GM23338 (cell line): ENCODE results near the gene BANP. TPM values are rescaled to one million over a fixed set of nuclear protein-coding genes. Genes with fewer than 3 reads are reported as not detected.

Experiments used
- ATAC-seq: fragments of 200-7000 bp; cut with Tn5 transposase; 3 replicates; pipeline ENCODE4 v1.9.1; 2020
- DNase-seq: peaks from one replicate; pipeline ENCODE4 v3.0.0-alpha.2; 2015; ENCODE audit warnings: low spot score
- H2AFZ ChIP-seq: fragments of 200-600 bp; sonication (generic); 2 replicates; pipeline ENCODE4 v1.8.0; 2016; ENCODE audit warnings: antibody characterized with exemption, mild to moderate bottlenecking, moderate library complexity
- H3F3A ChIP-seq: fragments of 200-600 bp; sonication (generic); replicated peaks from 2 replicates; pipeline ENCODE4 v1.8.0; 2017; ENCODE audit warnings: antibody characterized with exemption, mixed run types, low read depth
- H3K27ac ChIP-seq: fragments of 200-600 bp; sonication (generic); 2 replicates; pipeline ENCODE4 v1.6.1; 2016; ENCODE audit warnings: low read depth
- H3K27me3 ChIP-seq: fragments of 200-600 bp; sonication (generic); 2 replicates; pipeline ENCODE4 v1.8.0; 2016; ENCODE audit warnings: mild to moderate bottlenecking, mixed run types, moderate library complexity; ENCODE audit not compliant: insufficient read depth
- H3K36me3 ChIP-seq: fragments of 200-600 bp; sonication (generic); 2 replicates; pipeline ENCODE4 v1.8.0; 2016; ENCODE audit warnings: mild to moderate bottlenecking; ENCODE audit not compliant: insufficient read depth
- H3K4me1 ChIP-seq: fragments of 200-600 bp; sonication (generic); 2 replicates; pipeline ENCODE4 v1.8.0; 2016; ENCODE audit warnings: mild to moderate bottlenecking, moderate library complexity; ENCODE audit not compliant: insufficient read depth
- H3K4me2 ChIP-seq: fragments of 200-600 bp; sonication (generic); 2 replicates; pipeline ENCODE4 v1.7.1; 2017; ENCODE audit warnings: mixed run types
- H3K4me3 ChIP-seq: fragments of 200-600 bp; sonication (generic); 2 replicates; pipeline ENCODE4 v1.6.1; 2016; ENCODE audit warnings: mixed run types
- H3K79me2 ChIP-seq: fragments of 200-600 bp; sonication (generic); replicated peaks from 2 replicates; pipeline ENCODE4 v1.8.0; 2017; ENCODE audit warnings: mild to moderate bottlenecking; ENCODE audit not compliant: insufficient read depth
- H3K9me2 ChIP-seq: fragments of 200-600 bp; sonication (generic); 2 replicates; pipeline ENCODE4 v1.8.0; 2017; ENCODE audit not compliant: insufficient read depth
- H4K20me1 ChIP-seq: fragments of 200-600 bp; sonication (generic); replicated peaks from 2 replicates; pipeline ENCODE4 v1.8.0; 2017; ENCODE audit warnings: mild to moderate bottlenecking; ENCODE audit not compliant: insufficient read depth
- H3K27ac Mint-ChIP-seq: 2 replicates; pipeline ENCODE4 v1.8.0; 2020; ENCODE audit warnings: inconsistent platforms, mild to moderate bottlenecking, moderate library complexity, mixed read lengths
- H3K27me3 Mint-ChIP-seq: 3 replicates; pipeline ENCODE4 v1.8.0; 2022; ENCODE audit warnings: low read depth, mild to moderate bottlenecking, moderate library complexity, mixed read lengths, inconsistent platforms; ENCODE audit not compliant: insufficient read depth, poor library complexity
- H3K36me3 Mint-ChIP-seq: 3 replicates; pipeline ENCODE4 v1.8.0; 2021; ENCODE audit warnings: low read depth, mild to moderate bottlenecking, inconsistent platforms, moderate library complexity, mixed read lengths
- H3K4me1 Mint-ChIP-seq: 3 replicates; pipeline ENCODE4 v1.8.0; 2020; ENCODE audit warnings: mild to moderate bottlenecking, inconsistent platforms, mixed read lengths
- H3K4me3 Mint-ChIP-seq: 3 replicates; pipeline ENCODE4 v1.8.0; 2021; ENCODE audit warnings: moderate library complexity, mild to moderate bottlenecking, inconsistent platforms, mixed read lengths
- H3K9me3 Mint-ChIP-seq: 3 replicates; pipeline ENCODE4 v1.8.0; 2020; ENCODE audit warnings: moderate library complexity, mild to moderate bottlenecking, inconsistent platforms, mixed read lengths
- CREB1 ChIP-seq: fragments of 250-450 bp; sonication (Bioruptor Pico); IDR thresholded peaks from 2 replicates; pipeline ENCODE4 v1.5.0; 2020; ENCODE audit warnings: low read depth, mild to moderate bottlenecking, moderate library complexity
- EZH2 ChIP-seq: fragments of 200-600 bp; sonication (generic); IDR thresholded peaks from one replicate; pipeline ENCODE4 v1.8.0; 2017; ENCODE audit warnings: antibody characterized with exemption, mild to moderate bottlenecking, low read depth; ENCODE audit not compliant: unreplicated experiment
- JUNB ChIP-seq: IDR thresholded peaks from one replicate; pipeline ENCODE4 v1.6.1; 2016; ENCODE audit warnings: antibody characterized with exemption; ENCODE audit not compliant: unreplicated experiment
- NANOG ChIP-seq: IDR thresholded peaks from 2 replicates; pipeline ENCODE4 v1.6.1; 2016; ENCODE audit warnings: antibody characterized with exemption, borderline replicate concordance
- POLR2AphosphoS5 ChIP-seq: IDR thresholded peaks from 2 replicates; pipeline ENCODE4 v1.6.1; 2016; ENCODE audit warnings: antibody characterized with exemption, low read depth
- STAT1 ChIP-seq: IDR thresholded peaks from one replicate; pipeline ENCODE4 v1.6.1; 2016; ENCODE audit warnings: antibody characterized with exemption; ENCODE audit not compliant: unreplicated experiment
- ZNF114 ChIP-seq: fragments of 250-450 bp; sonication (Bioruptor Pico); IDR thresholded peaks from 2 replicates; pipeline ENCODE4 v1.5.0; 2020; ENCODE audit warnings: mild to moderate bottlenecking, moderate library complexity
- ZNF331 ChIP-seq: fragments of 250-450 bp; sonication (Bioruptor Pico); IDR thresholded peaks from 2 replicates; pipeline ENCODE4 v1.5.0; 2020; ENCODE audit warnings: low read depth, mild to moderate bottlenecking, moderate library complexity
- polyA plus RNA-seq: library from polyadenylated mRNA; unstranded; fragments of >200 nt; fragmentation: Nextera tagmentation; extraction: Ambion mirVana; gene quantifications from 2 replicates; pipeline ENCODE4 v1.2.1, GENCODE V29; 2016
- total RNA-seq: library from RNA; depleted of rRNA; stranded (reverse); fragments of >200 nt; shearing (Covaris generic); gene quantifications from 2 replicates; pipeline ENCODE4 v1.2.3, GENCODE V29; 2014
- TF ChIP-seq, protein P1 (sequence below): IDR thresholded peaks from one replicate; pipeline ENCODE4 v1.6.1; 2018; ENCODE audit warnings: antibody characterized with exemption; ENCODE audit not compliant: unreplicated experiment
- TF ChIP-seq, protein P2 (sequence below): fragments of 250-450 bp; sonication (Bioruptor Pico); IDR thresholded peaks from 2 replicates; pipeline ENCODE4 v1.5.0; 2020; ENCODE audit warnings: mild to moderate bottlenecking, moderate library complexity
- TF ChIP-seq, protein P3 (sequence below): IDR thresholded peaks from 2 replicates; pipeline ENCODE4 v1.6.1; 2016; ENCODE audit warnings: antibody characterized with exemption

The BANP gene
- total and polyA plus RNA-seq, 2 experiments from 2014 or later: 22.3 to 48.0 TPM

DNA sequence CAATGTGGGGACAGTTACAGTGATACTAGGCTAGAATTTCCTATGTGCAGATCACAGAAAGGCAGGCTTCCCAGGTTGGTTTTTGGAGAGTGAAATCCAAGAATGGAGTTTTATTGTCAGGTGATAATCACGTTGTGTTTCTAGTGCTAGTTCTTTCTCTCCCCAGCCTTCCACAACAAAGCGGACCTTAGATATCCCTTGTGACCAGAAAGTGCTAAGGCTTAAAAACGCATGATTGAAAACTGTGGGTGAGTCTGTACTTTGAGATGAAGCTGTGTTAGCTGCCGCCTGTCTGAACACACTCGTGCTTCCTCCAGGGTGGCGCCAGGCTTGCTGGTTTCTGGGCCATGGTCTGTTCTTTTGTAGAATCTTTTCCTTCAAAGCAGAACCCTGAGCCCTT is 52.1 kb downstream of the BANP start (continued):
- TF ChIP-seq STAT1 (no peak), CREB1 (no peak), EZH2 (no peak), NANOG (no peak), ZNF331 (CRISPR knock-in tag) (no peak), POLR2AphosphoS5 (no peak)
- TF ChIP-seq, protein P1, sequence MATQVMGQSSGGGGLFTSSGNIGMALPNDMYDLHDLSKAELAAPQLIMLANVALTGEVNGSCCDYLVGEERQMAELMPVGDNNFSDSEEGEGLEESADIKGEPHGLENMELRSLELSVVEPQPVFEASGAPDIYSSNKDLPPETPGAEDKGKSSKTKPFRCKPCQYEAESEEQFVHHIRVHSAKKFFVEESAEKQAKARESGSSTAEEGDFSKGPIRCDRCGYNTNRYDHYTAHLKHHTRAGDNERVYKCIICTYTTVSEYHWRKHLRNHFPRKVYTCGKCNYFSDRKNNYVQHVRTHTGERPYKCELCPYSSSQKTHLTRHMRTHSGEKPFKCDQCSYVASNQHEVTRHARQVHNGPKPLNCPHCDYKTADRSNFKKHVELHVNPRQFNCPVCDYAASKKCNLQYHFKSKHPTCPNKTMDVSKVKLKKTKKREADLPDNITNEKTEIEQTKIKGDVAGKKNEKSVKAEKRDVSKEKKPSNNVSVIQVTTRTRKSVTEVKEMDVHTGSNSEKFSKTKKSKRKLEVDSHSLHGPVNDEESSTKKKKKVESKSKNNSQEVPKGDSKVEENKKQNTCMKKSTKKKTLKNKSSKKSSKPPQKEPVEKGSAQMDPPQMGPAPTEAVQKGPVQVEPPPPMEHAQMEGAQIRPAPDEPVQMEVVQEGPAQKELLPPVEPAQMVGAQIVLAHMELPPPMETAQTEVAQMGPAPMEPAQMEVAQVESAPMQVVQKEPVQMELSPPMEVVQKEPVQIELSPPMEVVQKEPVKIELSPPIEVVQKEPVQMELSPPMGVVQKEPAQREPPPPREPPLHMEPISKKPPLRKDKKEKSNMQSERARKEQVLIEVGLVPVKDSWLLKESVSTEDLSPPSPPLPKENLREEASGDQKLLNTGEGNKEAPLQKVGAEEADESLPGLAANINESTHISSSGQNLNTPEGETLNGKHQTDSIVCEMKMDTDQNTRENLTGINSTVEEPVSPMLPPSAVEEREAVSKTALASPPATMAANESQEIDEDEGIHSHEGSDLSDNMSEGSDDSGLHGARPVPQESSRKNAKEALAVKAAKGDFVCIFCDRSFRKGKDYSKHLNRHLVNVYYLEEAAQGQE: no peak

DNA sequence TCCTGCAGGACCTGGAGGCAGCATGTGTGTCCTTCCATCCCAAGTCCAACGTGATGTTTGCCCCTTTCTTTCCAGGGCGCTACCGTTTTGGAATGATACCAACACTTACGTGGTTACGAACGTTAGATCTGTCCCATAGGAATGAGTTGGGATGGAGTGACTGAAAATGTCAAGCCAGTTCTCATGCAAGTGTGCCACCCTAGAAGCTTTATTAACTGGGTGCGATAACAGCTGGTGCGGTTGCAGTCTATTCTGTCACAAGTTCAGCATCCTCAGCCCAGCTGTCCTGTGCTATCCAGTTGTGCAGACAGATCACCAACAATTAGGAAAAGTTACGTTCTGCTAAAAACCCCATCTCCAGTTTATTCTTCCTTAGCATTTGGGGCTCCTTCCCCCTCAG is 52.5 kb downstream of the BANP start:
- no peaks in the 10 kb centered on the region for H3K27me3 ChIP-seq
- Mint-ChIP-seq H3K4me1 (peaks cover 7% of the 10 kb centered on the region), H3K27me3 (peaks cover 1% of the 10 kb centered on the region), H3K27ac (no peak overlapping the region), H3K36me3 (peaks cover 44% of the 10 kb centered on the region), H3K9me3 (peaks cover 3% of the 10 kb centered on the region; the same call in 2 of the 3 replicates), H3K4me3 (no peak overlapping the region)
- H3K9me2 ChIP-seq: no peaks in the 10 kb centered on the region
- no peak overlapping the region for H2AFZ ChIP-seq
- no peak for ATAC-seq
- no peak overlapping the region for H3K4me2 ChIP-seq
- H3K36me3 ChIP-seq: peaks cover 8% of the 10 kb centered on the region; the same call in 1 of the 2 replicates
- H3K4me1 ChIP-seq: peaks cover 1% of the 10 kb centered on the region; the same call in 1 of the 2 replicates
- H3K4me3 ChIP-seq: no peak overlapping the region
- H3K27ac ChIP-seq: no peak overlapping the region
- H3K79me2 ChIP-seq: peaks cover 23% of the 10 kb centered on the region
- H4K20me1 ChIP-seq: no peaks in the 10 kb centered on the region; the same call in 1 of the 2 replicates
- H3F3A ChIP-seq: peaks cover 6% of the 10 kb centered on the region; the same call in 1 of the 2 replicates
- DNase-seq: no peak
- no peak for TF ChIP-seq CREB1
- TF ChIP-seq STAT1: no peak
- TF ChIP-seq POLR2AphosphoS5: no peak
- TF ChIP-seq, protein P2, sequence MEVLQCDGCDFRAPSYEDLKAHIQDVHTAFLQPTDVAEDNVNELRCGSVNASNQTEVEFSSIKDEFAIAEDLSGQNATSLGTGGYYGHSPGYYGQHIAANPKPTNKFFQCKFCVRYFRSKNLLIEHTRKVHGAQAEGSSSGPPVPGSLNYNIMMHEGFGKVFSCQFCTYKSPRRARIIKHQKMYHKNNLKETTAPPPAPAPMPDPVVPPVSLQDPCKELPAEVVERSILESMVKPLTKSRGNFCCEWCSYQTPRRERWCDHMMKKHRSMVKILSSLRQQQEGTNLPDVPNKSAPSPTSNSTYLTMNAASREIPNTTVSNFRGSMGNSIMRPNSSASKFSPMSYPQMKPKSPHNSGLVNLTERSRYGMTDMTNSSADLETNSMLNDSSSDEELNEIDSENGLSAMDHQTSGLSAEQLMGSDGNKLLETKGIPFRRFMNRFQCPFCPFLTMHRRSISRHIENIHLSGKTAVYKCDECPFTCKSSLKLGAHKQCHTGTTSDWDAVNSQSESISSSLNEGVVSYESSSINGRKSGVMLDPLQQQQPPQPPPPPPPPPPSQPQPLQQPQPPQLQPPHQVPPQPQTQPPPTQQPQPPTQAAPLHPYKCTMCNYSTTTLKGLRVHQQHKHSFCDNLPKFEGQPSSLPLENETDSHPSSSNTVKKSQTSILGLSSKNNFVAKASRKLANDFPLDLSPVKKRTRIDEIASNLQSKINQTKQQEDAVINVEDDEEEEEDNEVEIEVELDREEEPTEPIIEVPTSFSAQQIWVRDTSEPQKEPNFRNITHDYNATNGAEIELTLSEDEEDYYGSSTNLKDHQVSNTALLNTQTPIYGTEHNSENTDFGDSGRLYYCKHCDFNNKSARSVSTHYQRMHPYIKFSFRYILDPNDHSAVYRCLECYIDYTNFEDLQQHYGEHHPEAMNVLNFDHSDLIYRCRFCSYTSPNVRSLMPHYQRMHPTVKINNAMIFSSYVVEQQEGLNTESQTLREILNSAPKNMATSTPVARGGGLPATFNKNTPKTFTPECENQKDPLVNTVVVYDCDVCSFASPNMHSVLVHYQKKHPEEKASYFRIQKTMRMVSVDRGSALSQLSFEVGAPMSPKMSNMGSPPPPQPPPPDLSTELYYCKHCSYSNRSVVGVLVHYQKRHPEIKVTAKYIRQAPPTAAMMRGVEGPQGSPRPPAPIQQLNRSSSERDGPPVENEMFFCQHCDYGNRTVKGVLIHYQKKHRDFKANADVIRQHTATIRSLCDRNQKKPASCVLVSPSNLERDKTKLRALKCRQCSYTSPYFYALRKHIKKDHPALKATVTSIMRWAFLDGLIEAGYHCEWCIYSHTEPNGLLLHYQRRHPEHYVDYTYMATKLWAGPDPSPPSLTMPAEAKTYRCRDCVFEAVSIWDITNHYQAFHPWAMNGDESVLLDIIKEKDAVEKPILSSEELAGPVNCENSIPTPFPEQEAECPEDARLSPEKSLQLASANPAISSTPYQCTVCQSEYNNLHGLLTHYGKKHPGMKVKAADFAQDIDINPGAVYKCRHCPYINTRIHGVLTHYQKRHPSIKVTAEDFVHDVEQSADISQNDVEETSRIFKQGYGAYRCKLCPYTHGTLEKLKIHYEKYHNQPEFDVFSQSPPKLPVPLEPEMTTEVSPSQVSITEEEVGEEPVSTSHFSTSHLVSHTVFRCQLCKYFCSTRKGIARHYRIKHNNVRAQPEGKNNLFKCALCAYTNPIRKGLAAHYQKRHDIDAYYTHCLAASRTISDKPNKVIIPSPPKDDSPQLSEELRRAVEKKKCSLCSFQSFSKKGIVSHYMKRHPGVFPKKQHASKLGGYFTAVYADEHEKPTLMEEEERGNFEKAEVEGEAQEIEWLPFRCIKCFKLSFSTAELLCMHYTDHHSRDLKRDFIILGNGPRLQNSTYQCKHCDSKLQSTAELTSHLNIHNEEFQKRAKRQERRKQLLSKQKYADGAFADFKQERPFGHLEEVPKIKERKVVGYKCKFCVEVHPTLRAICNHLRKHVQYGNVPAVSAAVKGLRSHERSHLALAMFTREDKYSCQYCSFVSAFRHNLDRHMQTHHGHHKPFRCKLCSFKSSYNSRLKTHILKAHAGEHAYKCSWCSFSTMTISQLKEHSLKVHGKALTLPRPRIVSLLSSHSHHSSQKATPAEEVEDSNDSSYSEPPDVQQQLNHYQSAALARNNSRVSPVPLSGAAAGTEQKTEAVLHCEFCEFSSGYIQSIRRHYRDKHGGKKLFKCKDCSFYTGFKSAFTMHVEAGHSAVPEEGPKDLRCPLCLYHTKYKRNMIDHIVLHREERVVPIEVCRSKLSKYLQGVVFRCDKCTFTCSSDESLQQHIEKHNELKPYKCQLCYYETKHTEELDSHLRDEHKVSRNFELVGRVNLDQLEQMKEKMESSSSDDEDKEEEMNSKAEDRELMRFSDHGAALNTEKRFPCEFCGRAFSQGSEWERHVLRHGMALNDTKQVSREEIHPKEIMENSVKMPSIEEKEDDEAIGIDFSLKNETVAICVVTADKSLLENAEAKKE (CRISPR knock-in tag): no peak
- no peak for TF ChIP-seq JUNB
- no peak for TF ChIP-seq NANOG
- TF ChIP-seq, protein P1: no peak
- TF ChIP-seq ZNF114 (CRISPR knock-in tag): no peak
- TF ChIP-seq, protein P3, sequence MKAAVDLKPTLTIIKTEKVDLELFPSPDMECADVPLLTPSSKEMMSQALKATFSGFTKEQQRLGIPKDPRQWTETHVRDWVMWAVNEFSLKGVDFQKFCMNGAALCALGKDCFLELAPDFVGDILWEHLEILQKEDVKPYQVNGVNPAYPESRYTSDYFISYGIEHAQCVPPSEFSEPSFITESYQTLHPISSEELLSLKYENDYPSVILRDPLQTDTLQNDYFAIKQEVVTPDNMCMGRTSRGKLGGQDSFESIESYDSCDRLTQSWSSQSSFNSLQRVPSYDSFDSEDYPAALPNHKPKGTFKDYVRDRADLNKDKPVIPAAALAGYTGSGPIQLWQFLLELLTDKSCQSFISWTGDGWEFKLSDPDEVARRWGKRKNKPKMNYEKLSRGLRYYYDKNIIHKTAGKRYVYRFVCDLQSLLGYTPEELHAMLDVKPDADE: no peak
